Fibroblast of villous mesenchyme (primary cell): ENCODE measurements around the gene DDX31. TPM values are rescaled to one million over a fixed set of nuclear protein-coding genes. Genes with fewer than 3 reads are reported as not detected.
"Not testable (repeated sequence)": the region's sequence is repeated elsewhere in the genome, so short reads cannot be mapped to it uniquely, and the experiment has no call there.

ENCODE experiments used
- DNase-seq: peaks from one replicate; pipeline ENCODE4 v3.0.0-alpha.2; 2010; ENCODE audit warnings: low read depth
- H3K4me3 ChIP-seq: 2 replicates; pipeline ENCODE4 v1.5.1; 2011; ENCODE audit warnings: low read depth, mild to moderate bottlenecking, low read length
- CTCF ChIP-seq: IDR thresholded peaks from 2 replicates; pipeline ENCODE4 v1.5.1; 2012; ENCODE audit warnings: low read depth, mild to moderate bottlenecking, low read length; ENCODE audit not compliant: insufficient read depth
- total RNA-seq: library from RNA; depleted of rRNA; stranded (reverse); fragments of >200 nt; gene quantifications from 2 replicates; pipeline ENCODE4 v1.2.3, GENCODE V29; 2012

Gene DDX31
- 13.9 and 19.4 TPM in 2 replicates for total RNA-seq

GRCh38 chr9:132669698-132670456, at the start of gene DDX31:
Gene DDX31 (minus strand): TSS chr9:132669983. CDS start chr9:132669934, 49 bp downstream.
- peak; percentile 82 for DNase-seq
- H3K4me3 ChIP-seq = peak within 1 kb of the TSS; percentile 87
- TF ChIP-seq CTCF = peak; percentile 3

GRCh38 chr9:132718381-132718928, 48.7 kb upstream of the DDX31 start:
- not testable (repeated sequence) for H3K4me3 ChIP-seq, DNase-seq

GRCh38 chr9:132717326-132717945, 47.7 kb upstream of the DDX31 start:
- no peak overlapping the region for H3K4me3 ChIP-seq
- no peak for DNase-seq

GRCh38 chr9:132716007-132716406, 46.2 kb upstream of the DDX31 start:
- TF ChIP-seq CTCF = no peak
- no peak overlapping the region for H3K4me3 ChIP-seq
- DNase-seq = no peak

More at GRCh38 chr9:132717326-132717945, 47.7 kb upstream of the DDX31 start:
- TF ChIP-seq CTCF = no peak

- TF ChIP-seq CTCF = no peak
- H3K4me3 ChIP-seq = no peak overlapping the region
- no peak for DNase-seq
Measured at GRCh38 chr9:132712753-132713152, 43.0 kb upstream of the DDX31 start.

GRCh38 chr9:132711846-132712245, 42.1 kb upstream of the DDX31 start:
- no peak overlapping the region for H3K4me3 ChIP-seq
- TF ChIP-seq CTCF = no peak

GRCh38 chr9:132711152-132711551, 41.4 kb upstream of the DDX31 start:
- DNase-seq, H3K4me3 ChIP-seq: not testable (repeated sequence)

More at GRCh38 chr9:132711846-132712245, 42.1 kb upstream of the DDX31 start:
- DNase-seq = no peak
